K562 (cell line): ENCODE data around the gene ACP5. TPM values are rescaled to one million over a fixed set of nuclear protein-coding genes. Genes with fewer than 3 reads are reported as not detected.

Experiments used
- ATAC-seq: fragments of 200-7000 bp; cut with Tn5 transposase; 3 replicates; pipeline ENCODE4 v1.9.1; 2020; ENCODE audit warnings: moderate library complexity
- BruUV-seq: library from RNA; stranded (reverse); fragments of 400-500 nt; replicated peaks from 2 replicates; lab custom pipeline; 2021; lab: Mats Ljungman, UMichigan
- CTCF ChIA-PET: fragments of 300-600 bp; formaldehyde crosslinking; extraction: SDS; loops from one replicate; lab custom pipeline; 2021; ENCODE audit warnings: low intra/inter-chr PET ratio; lab: Yijun Ruan, JAX
- POLR2A ChIA-PET: fragments of 300-600, 350-650 bp; sonication (Branson Sonifier 250); formaldehyde crosslinking; extraction: SDS; loops from one replicate; lab custom pipeline; 2021; ENCODE audit warnings: antibody characterized with exemption, inconsistent platforms; lab: Yijun Ruan, JAX
- DNase-seq, 4 experiments: peaks; one replicate each; pipeline versions ENCODE4 v3.0.0 to v3.0.0-alpha.2; 2011 to 2018; ENCODE audit warnings: low spot score in 3 of 4, mixed read lengths in 3 of 4; ENCODE audit errors: extremely low read depth in 1 of 4
- FAIRE-seq: peaks from 2 replicates; lab custom pipeline; 2011; peaks lifted over from hg19 to GRCh38; lab: Jason Lieb, UNC
- H2AFZ ChIP-seq: 2 replicates; pipeline ENCODE4 v1.6.0; 2011; ENCODE audit warnings: low read depth, low read length, control low read depth, inconsistent platforms
- H3K27ac ChIP-seq: fragments of 200-600 bp; 3 replicates; pipeline ENCODE4 v1.8.0; 2011; ENCODE audit warnings: low read depth, mild to moderate bottlenecking, control low read depth, inconsistent platforms, low read length, moderate library complexity, mixed read lengths; ENCODE audit errors: extremely low read depth
- H3K27me3 ChIP-seq, 2 experiments: fragments of 300-600 bp in 1 of 2; 2 replicates in 1 of 2; 3 replicates in 1 of 2; pipeline versions ENCODE4 v1.6.0 to v1.8.0; 2011; ENCODE audit warnings: inconsistent platforms in 2 of 2, low read length in 2 of 2, mild to moderate bottlenecking in 1 of 2, mixed read lengths in 1 of 2, moderate library complexity in 1 of 2; ENCODE audit not compliant: control insufficient read depth in 2 of 2, insufficient read depth in 2 of 2
- H3K36me3 ChIP-seq: fragments of 300-600 bp; 3 replicates; pipeline ENCODE4 v1.8.0; 2011; ENCODE audit warnings: mild to moderate bottlenecking, low read length, inconsistent platforms; ENCODE audit not compliant: control insufficient read depth, insufficient read depth
- H3K4me1 ChIP-seq, 2 experiments: fragments of 200-600 bp in 1 of 2; replicated peaks in 1 of 2; 2 replicates in 1 of 2; 3 replicates in 1 of 2; pipeline versions ENCODE4 v1.5.1 to v1.8.0; 2011; ENCODE audit warnings: inconsistent platforms in 2 of 2, low read length in 2 of 2, mild to moderate bottlenecking in 1 of 2, mixed read lengths in 1 of 2, moderate library complexity in 1 of 2; ENCODE audit not compliant: control insufficient read depth in 2 of 2, insufficient read depth in 2 of 2
- H3K4me2 ChIP-seq: 2 replicates; pipeline ENCODE4 v1.6.1; 2011; ENCODE audit warnings: low read length, control low read depth, inconsistent platforms, mixed read lengths; ENCODE audit not compliant: insufficient read depth
- H3K4me3 ChIP-seq: fragments of 200-600 bp; sonication (generic), shearing (Covaris generic); 2 replicates; pipeline ENCODE4 v1.5.1; 2016; ENCODE audit warnings: control low read depth, inconsistent platforms
- H3K79me2 ChIP-seq: fragments of 200-600 bp; 3 replicates; pipeline ENCODE4 v1.8.0; 2011; ENCODE audit warnings: low read length, inconsistent platforms; ENCODE audit not compliant: control insufficient read depth, insufficient read depth
- H3K9ac ChIP-seq, 2 experiments: 2 replicates each; pipeline versions ENCODE4 v1.6.0 to v1.6.1; 2011; ENCODE audit warnings: low read depth in 2 of 2, low read length in 2 of 2, control low read depth in 1 of 2, inconsistent platforms in 1 of 2, mild to moderate bottlenecking in 1 of 2, mixed read lengths in 1 of 2; ENCODE audit not compliant: insufficient read depth in 1 of 2
- H3K9me1 ChIP-seq: one replicate; pipeline ENCODE4 v1.6.0; 2011; ENCODE audit warnings: inconsistent platforms, mild to moderate bottlenecking, low read length, moderate library complexity; ENCODE audit not compliant: control insufficient read depth, insufficient read depth
- H3K9me3 ChIP-seq: replicated peaks from 2 replicates; pipeline ENCODE4 v1.5.1; 2011; ENCODE audit warnings: low read depth, low read length, inconsistent platforms; ENCODE audit not compliant: control insufficient read depth, insufficient read depth
- H4K20me1 ChIP-seq: replicated peaks from 2 replicates; pipeline ENCODE4 v1.6.1; 2011; ENCODE audit warnings: low read length, inconsistent platforms, mixed read lengths; ENCODE audit not compliant: control insufficient read depth, insufficient read depth
- CC2D1A ChIP-seq: fragments of 450-650 bp; IDR thresholded peaks from 2 replicates; pipeline ENCODE4 v1.6.1; 2017; ENCODE audit warnings: mild to moderate bottlenecking
- FOXK1 ChIP-seq: sonication (generic); formaldehyde crosslinking; IDR thresholded peaks from 2 replicates; pipeline ENCODE4 v1.8.0; 2022; ENCODE audit warnings: missing genetic modification reagents, mild to moderate bottlenecking, borderline replicate concordance
- NONO ChIP-seq, 2 experiments: fragments of 200-400 bp in 1 of 2; fragments of 450-650 bp in 1 of 2; formaldehyde crosslinking in 1 of 2; IDR thresholded peaks; 2 replicates each; pipeline ENCODE4 v1.6.1; 2017; ENCODE audit warnings: low read depth in 2 of 2, mild to moderate bottlenecking in 2 of 2, moderate library complexity in 2 of 2, low read length in 1 of 2
- POLR2G ChIP-seq: fragments of 200-400 bp; formaldehyde crosslinking; IDR thresholded peaks from 2 replicates; pipeline ENCODE4 v1.6.1; 2017; ENCODE audit warnings: low read depth, mild to moderate bottlenecking, antibody characterized with exemption, low read length, moderate library complexity
- RBM25 ChIP-seq: fragments of 200-400 bp; formaldehyde crosslinking; IDR thresholded peaks from 2 replicates; pipeline ENCODE4 v1.6.1; 2018; ENCODE audit warnings: low read length, low read depth, moderate library complexity; ENCODE audit not compliant: severe bottlenecking
- TFAP4 ChIP-seq: sonication (generic); formaldehyde crosslinking; IDR thresholded peaks from 2 replicates; pipeline ENCODE4 v1.8.0; 2022; ENCODE audit warnings: missing genetic modification reagents, mild to moderate bottlenecking, moderate library complexity, borderline replicate concordance
- ZHX1 ChIP-seq: fragments of 150-350 bp; conservative IDR thresholded peaks from 2 replicates; pipeline ENCODE4 v1.6.1; 2014; ENCODE audit warnings: low read length
- ZNF407 ChIP-seq: fragments of 450-650 bp; IDR thresholded peaks from 2 replicates; pipeline ENCODE4 v1.6.1; 2016; ENCODE audit warnings: low read depth
- ZNF431 ChIP-seq: sonication (generic); formaldehyde crosslinking; IDR thresholded peaks from 2 replicates; pipeline ENCODE4 v1.8.0; 2022; ENCODE audit warnings: mild to moderate bottlenecking, missing genetic modification reagents
- WGBS: fragments of 100-300 bp; shearing (Covaris generic); methylation state at CpG from one replicate; pipeline ENCODE4 v1.1.6; 2016; ENCODE audit warnings: low coverage, mixed read lengths; ENCODE audit not compliant: insufficient coverage; ENCODE audit errors: missing lambda C conversion rate; 5-methylcytosine and 5-hydroxymethylcytosine counted together
- in situ Hi-C: fragments of 300-500 bp; cut with MboI; formaldehyde crosslinking; loops from 4 replicates; pipeline ENCODE4 v1.15.0; 2018; ENCODE audit warnings: inconsistent platforms, mixed read lengths
- intact Hi-C: fragments of 100-400 bp; cut with micrococcal nuclease; formaldehyde crosslinking; loops from 2 replicates; pipeline ENCODE4 v1.14.2; 2022
- polyA plus RNA-seq, 8 experiments: library from polyadenylated mRNA; depleted of rRNA in 4 of 8; stranded (reverse) in 5 of 8; unstranded in 3 of 8; fragments of >200 nt; fragmentation: Nextera tagmentation in 2 of 8; fragmentation: Illumina TruSeq in 1 of 8; extraction: Ambion mirVana in 2 of 8; extraction: Trizol in 1 of 8; gene quantifications; 2 replicates each; pipeline versions ENCODE4 v1.2.1 to v1.2.3, GENCODE V29; 2011 to 2014; ENCODE audit warnings: inconsistent platforms in 1 of 8, missing spikeins in 1 of 8
- total RNA-seq, 7 experiments: library from RNA; depleted of rRNA in 6 of 7; stranded (reverse); fragments of >200 nt in 6 of 7; fragmentation: Illumina TruSeq in 2 of 7; extraction: Trizol in 2 of 7; gene quantifications; 2 replicates each; pipeline versions ENCODE4 v1.2.1 to v1.2.3, GENCODE V29; 2011 to 2021; ENCODE audit warnings: low replicate concordance in 1 of 7

The ACP5 gene
- total and polyA plus RNA-seq, 9 of the 15 experiments (the other 6 are each of a cell fraction or from before 2014, with no cell fraction given), result 0.06 to 1.1 (median 0.31) TPM; not detected in 1

GRCh38 chr19:11576227-11576626 is 1.2 kb downstream of the ACP5 start:
- no peak overlapping the region for H3K4me3 ChIP-seq
- peak; percentile 6; the same call in 2 of the 3 replicates for ATAC-seq
- H3K36me3 ChIP-seq, result no peaks in the 10 kb centered on the region
- FAIRE-seq, result no peak
- no peak overlapping the region for H3K27ac ChIP-seq
- no peak for DNase-seq
- no peaks in the 10 kb centered on the region for H3K79me2 ChIP-seq
- 82% methylated on average over 15 of the region's 15 CpGs for WGBS
- H3K9me1 ChIP-seq, result no peaks in the 10 kb centered on the region
- intact Hi-C loops, result no loop called here
- H3K4me1 ChIP-seq, result peaks cover 34 to 54% of the 10 kb centered on the region in 2 experiments
- in situ Hi-C loops, result no loop called here
- peak overlapping the region; percentile 51; the same call in 1 of the 2 replicates for H2AFZ ChIP-seq
- no peaks in the 10 kb centered on the region for H3K9me3 ChIP-seq
- BruUV-seq, result no TSS peak
- H3K4me2 ChIP-seq, result no peak overlapping the region
- no peaks in the 10 kb centered on the region for H4K20me1 ChIP-seq
- POLR2A ChIA-PET, result interaction anchor here (0.6 kb wide), 1 partner anchor 17 kb away, joined by 4 read pairs; no protein-coding TSS in a partner anchor
- CTCF ChIA-PET, result no interaction called here
- H3K9ac ChIP-seq, result peak overlapping the region in 1 of 2 experiments; percentile 79; a peak in 1 of 4 replicates
- TF ChIP-seq TFAP4 (CRISPR knock-in tag), result peak; percentile 62; the same call in 1 of the 2 replicates
- TF ChIP-seq NONO (IDR thresholded peaks at IDR 0.05; ENCODE audit: low read depth in 2 of 2, low read length in 1 of 2), result no peak
- TF ChIP-seq ZHX1, result no peak
- TF ChIP-seq ZNF407, result no peak
- TF ChIP-seq ZNF431 (CRISPR knock-in tag), result no peak
- TF ChIP-seq POLR2G, result 0 out of 2 replicates have a peak, but pooled peaks have one; percentile 20
- TF ChIP-seq FOXK1 (CRISPR knock-in tag), result no peak
- no peak for TF ChIP-seq RBM25
- TF ChIP-seq CC2D1A, result no peak
- H3K27me3 ChIP-seq, result no peaks in the 10 kb centered on the region
